Ishikawa (cell line): ENCODE results near the gene TBX15.

Source experiments
- CEBPB ChIP-seq: IDR thresholded peaks from 2 replicates; pipeline ENCODE4 v1.6.1; 2012
- CREB1 ChIP-seq: IDR thresholded peaks from 2 replicates; pipeline ENCODE4 v1.6.1; 2012; ENCODE audit warnings: low read depth
- EGR1 ChIP-seq: IDR thresholded peaks from 2 replicates; pipeline ENCODE4 v1.6.1; 2012
- EP300 ChIP-seq: IDR thresholded peaks from 2 replicates; pipeline ENCODE4 v1.6.1; 2012; ENCODE audit warnings: borderline replicate concordance
- FOXM1 ChIP-seq: IDR thresholded peaks from 2 replicates; pipeline ENCODE4 v1.6.1; 2012; ENCODE audit warnings: low read depth, borderline replicate concordance
- MAX ChIP-seq: IDR thresholded peaks from 2 replicates; pipeline ENCODE4 v1.6.1; 2012
- NFIC ChIP-seq: IDR thresholded peaks from 2 replicates; pipeline ENCODE4 v1.6.1; 2012
- RAD21 ChIP-seq: IDR thresholded peaks from 2 replicates; pipeline ENCODE4 v1.6.1; 2012; ENCODE audit warnings: low read depth
- REST ChIP-seq: IDR thresholded peaks from 2 replicates; pipeline ENCODE4 v1.6.1; 2012; ENCODE audit warnings: low read depth, mild to moderate bottlenecking
- TAF1 ChIP-seq: IDR thresholded peaks from 2 replicates; pipeline ENCODE4 v1.6.1; 2012; ENCODE audit warnings: low read depth, mild to moderate bottlenecking
- TCF12 ChIP-seq: IDR thresholded peaks from 2 replicates; pipeline ENCODE4 v1.6.1; 2012; ENCODE audit warnings: low read depth
- TEAD4 ChIP-seq: IDR thresholded peaks from 2 replicates; pipeline ENCODE4 v1.6.1; 2012
- USF1 ChIP-seq: IDR thresholded peaks from 2 replicates; pipeline ENCODE4 v1.6.1; 2012
- YY1 ChIP-seq: IDR thresholded peaks from 2 replicates; pipeline ENCODE4 v1.6.1; 2012; ENCODE audit warnings: low read depth
- ZBTB7A ChIP-seq: IDR thresholded peaks from 2 replicates; pipeline ENCODE4 v1.6.1; 2012; ENCODE audit warnings: low read depth

Gene TBX15

GRCh38 chr1:118960026-118960561 lies 28.0 kb downstream of the TBX15 start:
- TF ChIP-seq TCF12 (peak; percentile 85), TEAD4 (peak; percentile 68), CEBPB (no peak), NFIC (peak; percentile 61), EP300 (peak; percentile 74; the same call in 1 of the 2 replicates)

GRCh38 chr1:118958937-118959631 lies 29.1 kb downstream of the TBX15 start:
- TF ChIP-seq FOXM1 (no peak), CEBPB (no peak), TAF1 (no peak), TCF12 (no peak), NFIC (no peak), ZBTB7A (no peak), TEAD4 (no peak), MAX (no peak)

- TF ChIP-seq MAX, result no peak
- no peak for TF ChIP-seq CREB1
- TF ChIP-seq TEAD4, result no peak
- no peak for TF ChIP-seq ZBTB7A
- TF ChIP-seq EGR1, result no peak
- TF ChIP-seq TAF1, result no peak
- no peak for TF ChIP-seq USF1
- no peak for TF ChIP-seq EP300
- TF ChIP-seq RAD21, result no peak
- no peak for TF ChIP-seq CEBPB
- no peak for TF ChIP-seq NFIC
- no peak for TF ChIP-seq REST
- TF ChIP-seq YY1, result no peak
- TF ChIP-seq FOXM1, result no peak
- TF ChIP-seq TCF12, result no peak
Measured at GRCh38 chr1:118958140-118958539, 30.0 kb downstream of the TBX15 start.

GRCh38 chr1:118954301-118954905 lies 33.7 kb downstream of the TBX15 start:
- TF ChIP-seq CREB1 (no peak), USF1 (no peak)

- TF ChIP-seq EGR1 (no peak), TEAD4 (no peak), REST (no peak), ZBTB7A (no peak), EP300 (no peak), CEBPB (no peak), USF1 (no peak)
Measured at GRCh38 chr1:118951270-118951936, 36.7 kb downstream of the TBX15 start.
